Mammary epithelial cell (primary cell): ENCODE measurements around the gene INPP4B.

Experiments
- CTCF ChIP-seq, 2 donors: IDR thresholded peaks in 1 of 2; conservative IDR thresholded peaks in 1 of 2; 2 replicates each; pipeline ENCODE4 v1.5.1; 2011 to 2012; ENCODE audit warnings: inconsistent platforms in 2 of 2, low read length in 2 of 2, mild to moderate bottlenecking in 2 of 2, control low read depth in 1 of 2, low read depth in 1 of 2; ENCODE audit not compliant: insufficient read depth in 1 of 2; ENCODE audit errors: extremely low read depth in 1 of 2
- EZH2 ChIP-seq: IDR thresholded peaks from 2 replicates; pipeline ENCODE4 v1.6.1; 2012; ENCODE audit warnings: low read length, inconsistent platforms, borderline replicate concordance

GRCh38 chr4:142645475-142646108, 200.5 kb downstream of the INPP4B start:
- TF ChIP-seq CTCF (conservative IDR thresholded peaks at IDR 0.05 in 1 of 2, IDR thresholded peaks at IDR 0.05 in 1 of 2; ENCODE audit: extremely low read depth in 1 of 2, insufficient read depth in 1 of 2, low read depth in 1 of 2, low read length in 2 of 2) (no peak), EZH2 (no peak)
